A549 (cell line): ENCODE measurements around the gene PPP5C. TPM values are rescaled to one million over a fixed set of nuclear protein-coding genes. Genes with fewer than 3 reads are reported as not detected.
A peak's percentile ranks its signal among the peaks of the same experiment; 100 is the strongest.

ENCODE experiments used
- ATAC-seq, 2 experiments: fragments of 200-7000 bp in 1 of 2; fragments of >200 bp in 1 of 2; cut with Nextera tagmentation in 1 of 2; cut with Tn5 transposase in 1 of 2; 3 replicates each; pipeline versions ENCODE4 v1.8.0 to v1.9.1; 2018 to 2020; ENCODE audit warnings: mild to moderate bottlenecking in 1 of 2, moderate library complexity in 1 of 2
- CTCF ChIA-PET: fragments of 300-600 bp; sonication (Branson Sonifier 250); formaldehyde crosslinking; extraction: SDS; loops from one replicate; lab custom pipeline; 2021; ENCODE audit warnings: antibody characterized with exemption, inconsistent platforms; lab: Yijun Ruan, JAX
- POLR2A ChIA-PET: fragments of 350-600 bp; formaldehyde crosslinking; extraction: SDS; loops from one replicate; lab custom pipeline; 2021; ENCODE audit warnings: antibody characterized with exemption, inconsistent platforms; lab: Yijun Ruan, JAX
- DNase-seq, 2 experiments: peaks; one replicate each; pipeline versions ENCODE4 v3.0.0 to v3.0.0-alpha.2; 2011 to 2016; ENCODE audit warnings: low read depth in 1 of 2, low spot score in 1 of 2
- FAIRE-seq: peaks from 2 replicates; lab custom pipeline; 2011; peaks lifted over from hg19 to GRCh38; lab: Jason Lieb, UNC
- H3K27ac ChIP-seq, 2 experiments: fragments of >200 bp; sonication (Bioruptor Twin); formaldehyde crosslinking; 3 replicates each; pipeline ENCODE4 v1.5.1; 2016 to 2017
- H3K4me1 ChIP-seq: fragments of >200 bp; sonication (Bioruptor Twin); formaldehyde crosslinking; 3 replicates; pipeline ENCODE4 v1.6.1; 2016
- H3K4me2 ChIP-seq: fragments of >200 bp; sonication (Bioruptor Twin); formaldehyde crosslinking; 3 replicates; pipeline ENCODE4 v1.6.1; 2016
- H3K4me3 ChIP-seq: fragments of >200 bp; sonication (Bioruptor Twin); formaldehyde crosslinking; 3 replicates; pipeline ENCODE4 v1.5.1; 2016
- H3K9me3 ChIP-seq: fragments of >200 bp; sonication (Bioruptor Twin); formaldehyde crosslinking; 3 replicates; pipeline ENCODE4 v1.6.1; 2016
- CBX8 ChIP-seq: fragments of 200-600 bp; sonication (generic); IDR thresholded peaks from 2 replicates; pipeline ENCODE4 v1.6.1; 2016
- CEBPB ChIP-seq, 2 experiments: fragments of >200 bp in 1 of 2; sonication (Bioruptor Twin) in 1 of 2; formaldehyde crosslinking in 1 of 2; IDR thresholded peaks; 2 replicates each; pipeline ENCODE4 v1.6.1; 2012 to 2016
- CHD2 ChIP-seq: fragments of 150-350 bp; IDR thresholded peaks from 2 replicates; pipeline ENCODE4 v1.6.1; 2014; ENCODE audit warnings: low read length; ENCODE audit not compliant: partially characterized antibody
- EHF ChIP-seq: fragments of 250-450 bp; sonication (Bioruptor Pico); IDR thresholded peaks from 2 replicates; pipeline ENCODE4 v1.5.0; 2020; ENCODE audit warnings: mild to moderate bottlenecking
- EHMT2 ChIP-seq: fragments of 200-600 bp; sonication (generic); IDR thresholded peaks from 2 replicates; pipeline ENCODE4 v1.6.1; 2016; ENCODE audit warnings: antibody characterized with exemption, low read depth, mild to moderate bottlenecking, moderate library complexity
- EP300 ChIP-seq, 2 experiments: fragments of >200 bp; sonication (Bioruptor Twin); formaldehyde crosslinking; IDR thresholded peaks; 2 replicates in 1 of 2; 3 replicates in 1 of 2; pipeline ENCODE4 v1.6.1; 2016 to 2017
- FOSB ChIP-seq: fragments of 250-450 bp; sonication (Bioruptor Pico); IDR thresholded peaks from 2 replicates; pipeline ENCODE4 v1.5.0; 2020; ENCODE audit warnings: mild to moderate bottlenecking, moderate library complexity
- FOXS1 ChIP-seq: fragments of 250-450 bp; sonication (Bioruptor Pico); IDR thresholded peaks from 2 replicates; pipeline ENCODE4 v1.5.0; 2020; ENCODE audit warnings: mild to moderate bottlenecking, moderate library complexity
- HOXA7 ChIP-seq: fragments of 250-450 bp; sonication (Bioruptor Pico); IDR thresholded peaks from 2 replicates; pipeline ENCODE4 v1.5.0; 2020; ENCODE audit warnings: mild to moderate bottlenecking, moderate library complexity
- HOXB13 ChIP-seq: fragments of 250-450 bp; sonication (Bioruptor Pico); IDR thresholded peaks from 2 replicates; pipeline ENCODE4 v1.5.0; 2020; ENCODE audit warnings: low read depth, mild to moderate bottlenecking, moderate library complexity
- HOXB5 ChIP-seq: fragments of 250-450 bp; sonication (Bioruptor Pico); IDR thresholded peaks from 2 replicates; pipeline ENCODE4 v1.5.0; 2020; ENCODE audit warnings: mild to moderate bottlenecking, moderate library complexity
- JUN ChIP-seq, 2 experiments: fragments of >200 bp; sonication (Bioruptor Twin); formaldehyde crosslinking; IDR thresholded peaks; 2 replicates in 1 of 2; 3 replicates in 1 of 2; pipeline ENCODE4 v1.6.1; 2016 to 2017
- KDM5A ChIP-seq: fragments of 200-600 bp; sonication (generic); IDR thresholded peaks from 2 replicates; pipeline ENCODE4 v1.6.1; 2016; ENCODE audit warnings: antibody characterized with exemption, mild to moderate bottlenecking
- MAFK ChIP-seq: fragments of 450-650 bp; IDR thresholded peaks from 2 replicates; pipeline ENCODE4 v1.6.1; 2014; ENCODE audit not compliant: partially characterized antibody
- NR3C1 ChIP-seq: fragments of >200 bp; sonication (Bioruptor Twin); formaldehyde crosslinking; IDR thresholded peaks from 3 replicates; pipeline ENCODE4 v1.6.1; 2017
- PHF8 ChIP-seq: fragments of 200-600 bp; sonication (generic); IDR thresholded peaks from 2 replicates; pipeline ENCODE4 v1.6.1; 2016; ENCODE audit warnings: low read depth, mild to moderate bottlenecking, antibody characterized with exemption, moderate library complexity, borderline replicate concordance
- POLR2A ChIP-seq: IDR thresholded peaks from 2 replicates; pipeline ENCODE4 v1.6.1; 2012; ENCODE audit warnings: mild to moderate bottlenecking, low read length
- RAD21 ChIP-seq, 2 experiments: fragments of >200 bp in 1 of 2; sonication (Bioruptor Twin) in 1 of 2; formaldehyde crosslinking in 1 of 2; IDR thresholded peaks in 1 of 2; conservative IDR thresholded peaks in 1 of 2; 2 replicates in 1 of 2; 3 replicates in 1 of 2; pipeline ENCODE4 v1.6.1; 2012 to 2018; ENCODE audit warnings: inconsistent platforms in 1 of 2
- RCOR1 ChIP-seq: fragments of 150-350 bp; IDR thresholded peaks from 2 replicates; pipeline ENCODE4 v1.6.1; 2014; ENCODE audit warnings: antibody characterized with exemption, low read length, low read depth
- SMC3 ChIP-seq: fragments of >200 bp; sonication (Bioruptor Twin); formaldehyde crosslinking; IDR thresholded peaks from 3 replicates; pipeline ENCODE4 v1.6.1; 2018; ENCODE audit warnings: inconsistent platforms
- TFCP2L1 ChIP-seq: fragments of 250-450 bp; sonication (Bioruptor Pico); IDR thresholded peaks from 2 replicates; pipeline ENCODE4 v1.5.0; 2021; ENCODE audit warnings: mild to moderate bottlenecking
- TP53 ChIP-seq: fragments of 250-450 bp; sonication (Bioruptor Pico); IDR thresholded peaks from 2 replicates; pipeline ENCODE4 v1.5.0; 2021; ENCODE audit warnings: mild to moderate bottlenecking, moderate library complexity
- WGBS: methylation state at CpG from one replicate; pipeline ENCODE4 v1.1.6; 2017; ENCODE audit errors: missing lambda C conversion rate; 5-methylcytosine and 5-hydroxymethylcytosine counted together
- polyA minus RNA-seq: library from RNA; depleted of rRNA, polyadenylated mRNA; stranded (reverse); fragments of >200 nt; gene quantifications from 2 replicates; pipeline ENCODE4 v1.2.3, GENCODE V29; 2011; rRNA and poly(A)+ RNA removed
- polyA plus RNA-seq, 4 experiments: library from polyadenylated mRNA; depleted of rRNA in 3 of 4; stranded (reverse); fragments of >200 nt; fragmentation: RNase III in 1 of 4; extraction: RNeasy Plus Mini Kit Qiagen cat#74134 plus additional on column Dnase treatment in 1 of 4; gene quantifications; 2 replicates in 3 of 4; 3 replicates in 1 of 4; pipeline ENCODE4 v1.2.3, GENCODE V29; 2011 to 2017
- TF ChIP-seq, protein P1 (sequence below): IDR thresholded peaks from 2 replicates; pipeline ENCODE4 v1.6.1; 2012
- TF ChIP-seq, protein P2 (sequence below): fragments of 200-600 bp; sonication (generic); IDR thresholded peaks from 2 replicates; pipeline ENCODE4 v1.6.1; 2016; ENCODE audit warnings: antibody characterized with exemption, mild to moderate bottlenecking, moderate library complexity
- TF ChIP-seq, protein P3 (sequence below): fragments of >200 bp; sonication (Bioruptor Twin); formaldehyde crosslinking; IDR thresholded peaks from 3 replicates; pipeline ENCODE4 v1.6.1; 2016
- TF ChIP-seq, protein P4 (sequence below): fragments of 250-450 bp; sonication (Bioruptor Pico); IDR thresholded peaks from 2 replicates; pipeline ENCODE4 v1.5.0; 2020; ENCODE audit warnings: low read depth, mild to moderate bottlenecking, moderate library complexity
- TF ChIP-seq, protein P5 (sequence below): fragments of >200 bp; sonication (Bioruptor Twin); formaldehyde crosslinking; IDR thresholded peaks from 3 replicates; pipeline ENCODE4 v1.5.1; 2016
- TF ChIP-seq, protein P6 (sequence below): IDR thresholded peaks from 2 replicates; pipeline ENCODE4 v1.6.1; 2012

PPP5C gene, protein sequence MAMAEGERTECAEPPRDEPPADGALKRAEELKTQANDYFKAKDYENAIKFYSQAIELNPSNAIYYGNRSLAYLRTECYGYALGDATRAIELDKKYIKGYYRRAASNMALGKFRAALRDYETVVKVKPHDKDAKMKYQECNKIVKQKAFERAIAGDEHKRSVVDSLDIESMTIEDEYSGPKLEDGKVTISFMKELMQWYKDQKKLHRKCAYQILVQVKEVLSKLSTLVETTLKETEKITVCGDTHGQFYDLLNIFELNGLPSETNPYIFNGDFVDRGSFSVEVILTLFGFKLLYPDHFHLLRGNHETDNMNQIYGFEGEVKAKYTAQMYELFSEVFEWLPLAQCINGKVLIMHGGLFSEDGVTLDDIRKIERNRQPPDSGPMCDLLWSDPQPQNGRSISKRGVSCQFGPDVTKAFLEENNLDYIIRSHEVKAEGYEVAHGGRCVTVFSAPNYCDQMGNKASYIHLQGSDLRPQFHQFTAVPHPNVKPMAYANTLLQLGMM
- polyA plus RNA-seq (2011; rRNA removed) (107 and 126 TPM in 2 replicates), polyA plus RNA-seq (2017; fragmentation: RNase III; extraction: RNeasy Plus Mini Kit Qiagen cat#74134 plus additional on column Dnase treatment) (93.5 to 99.8 TPM (median 94.2 TPM) in 3 replicates), polyA minus RNA-seq (118 and 135 TPM in 2 replicates)
- 209 and 213 TPM in 2 replicates for polyA plus RNA-seq (2012; cell fraction: cytosol; rRNA removed)
- polyA plus RNA-seq (2012; cell fraction: nucleus; rRNA removed): 445 and 456 TPM in 2 replicates

DNA sequence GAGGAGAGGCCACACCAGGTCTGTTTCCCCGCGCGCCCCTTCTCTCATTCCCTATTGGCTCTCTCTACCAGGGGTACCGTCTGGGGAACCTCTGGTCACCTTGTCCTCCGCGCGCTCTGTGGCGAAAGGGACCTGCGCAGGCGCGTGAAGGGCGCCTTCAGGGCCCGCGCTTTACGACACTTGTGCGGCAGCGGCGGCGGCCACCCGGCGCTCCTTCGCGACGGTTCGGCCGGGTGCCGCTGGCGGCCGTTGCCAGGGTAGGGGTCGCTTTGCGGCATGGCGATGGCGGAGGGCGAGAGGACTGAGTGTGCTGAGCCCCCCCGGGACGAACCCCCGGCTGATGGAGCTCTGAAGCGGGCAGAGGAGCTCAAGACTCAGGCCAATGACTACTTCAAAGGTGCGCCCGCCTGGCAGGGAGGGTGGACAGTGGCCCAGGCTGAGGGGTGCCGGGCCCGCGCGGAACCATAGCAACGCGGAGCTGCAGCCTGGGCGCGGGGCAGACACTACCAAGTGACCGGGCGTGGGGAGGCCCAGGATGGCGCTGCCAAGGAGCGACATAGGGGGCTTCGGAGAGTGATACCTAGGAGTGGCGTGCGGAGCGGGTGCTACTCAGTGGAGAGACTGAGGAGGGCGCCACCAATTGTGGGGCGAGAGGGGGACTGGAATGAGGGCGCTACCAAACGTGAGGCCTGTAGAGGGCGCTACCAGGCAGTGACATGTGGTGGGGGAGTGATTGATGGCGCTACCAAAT lies at the start of gene PPP5C:
Gene PPP5C (plus strand): TSS at position 267 of the 751 bp plus-strand sequence. CDS start 10 bp downstream, at position 277.
- Histone ChIP-seq H3K27ac (peak within 1 kb of the TSS; percentile 92 to 97), H3K9me3 (no peaks in the 10 kb centered on the region), H3K4me3 (peak within 1 kb of the TSS; percentile 71), H3K4me1 (peaks cover 44% of the 10 kb centered on the region), H3K4me2 (peak within 1 kb of the TSS; percentile 89)
- WGBS: under 1% methylated on average over 28 of the region's 62 CpGs
- DNase-seq (peak; percentile 98 to 100), FAIRE-seq (peak; percentile 93), ATAC-seq (peak; percentile 88 to 92)
- CTCF ChIA-PET: interaction anchor here (0.6 to 14.1 kb wide), 36 partner anchors 10 to 326 kb away, joined by 3 to 129 read pairs (median 6); no protein-coding TSS in a partner anchor
- POLR2A ChIA-PET: interaction anchor here (0.7 to 1.1 kb wide), 6 partner anchors 9 to 370 kb away, joined by 3 to 4 read pairs (median 3); partner anchors contain the start of gene PRKD2
- TF ChIP-seq MAFK: no peak
- TF ChIP-seq, protein P1, sequence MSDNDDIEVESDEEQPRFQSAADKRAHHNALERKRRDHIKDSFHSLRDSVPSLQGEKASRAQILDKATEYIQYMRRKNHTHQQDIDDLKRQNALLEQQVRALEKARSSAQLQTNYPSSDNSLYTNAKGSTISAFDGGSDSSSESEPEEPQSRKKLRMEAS: peak; percentile 86
- no peak for TF ChIP-seq FOSB
- TF ChIP-seq KDM5A: peak; percentile 76; the same call in 1 of the 2 replicates
- peak; percentile 100 for TF ChIP-seq HOXB5 (CRISPR knock-in tag)
- TF ChIP-seq TP53 (CRISPR knock-in tag): no peak
- TF ChIP-seq CEBPB (IDR thresholded peaks at IDR 0.05): 0 out of 4 replicates have a peak, but pooled peaks of 1 of the 2 experiments have one; percentile 48
- TF ChIP-seq JUN (IDR thresholded peaks at IDR 0.05): peak; percentile 46 to 89; a peak in 4 of 5 replicates
- TF ChIP-seq EP300 (IDR thresholded peaks at IDR 0.05): no peak
- TF ChIP-seq, protein P2, sequence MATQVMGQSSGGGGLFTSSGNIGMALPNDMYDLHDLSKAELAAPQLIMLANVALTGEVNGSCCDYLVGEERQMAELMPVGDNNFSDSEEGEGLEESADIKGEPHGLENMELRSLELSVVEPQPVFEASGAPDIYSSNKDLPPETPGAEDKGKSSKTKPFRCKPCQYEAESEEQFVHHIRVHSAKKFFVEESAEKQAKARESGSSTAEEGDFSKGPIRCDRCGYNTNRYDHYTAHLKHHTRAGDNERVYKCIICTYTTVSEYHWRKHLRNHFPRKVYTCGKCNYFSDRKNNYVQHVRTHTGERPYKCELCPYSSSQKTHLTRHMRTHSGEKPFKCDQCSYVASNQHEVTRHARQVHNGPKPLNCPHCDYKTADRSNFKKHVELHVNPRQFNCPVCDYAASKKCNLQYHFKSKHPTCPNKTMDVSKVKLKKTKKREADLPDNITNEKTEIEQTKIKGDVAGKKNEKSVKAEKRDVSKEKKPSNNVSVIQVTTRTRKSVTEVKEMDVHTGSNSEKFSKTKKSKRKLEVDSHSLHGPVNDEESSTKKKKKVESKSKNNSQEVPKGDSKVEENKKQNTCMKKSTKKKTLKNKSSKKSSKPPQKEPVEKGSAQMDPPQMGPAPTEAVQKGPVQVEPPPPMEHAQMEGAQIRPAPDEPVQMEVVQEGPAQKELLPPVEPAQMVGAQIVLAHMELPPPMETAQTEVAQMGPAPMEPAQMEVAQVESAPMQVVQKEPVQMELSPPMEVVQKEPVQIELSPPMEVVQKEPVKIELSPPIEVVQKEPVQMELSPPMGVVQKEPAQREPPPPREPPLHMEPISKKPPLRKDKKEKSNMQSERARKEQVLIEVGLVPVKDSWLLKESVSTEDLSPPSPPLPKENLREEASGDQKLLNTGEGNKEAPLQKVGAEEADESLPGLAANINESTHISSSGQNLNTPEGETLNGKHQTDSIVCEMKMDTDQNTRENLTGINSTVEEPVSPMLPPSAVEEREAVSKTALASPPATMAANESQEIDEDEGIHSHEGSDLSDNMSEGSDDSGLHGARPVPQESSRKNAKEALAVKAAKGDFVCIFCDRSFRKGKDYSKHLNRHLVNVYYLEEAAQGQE: no peak
- TF ChIP-seq, protein P3, sequence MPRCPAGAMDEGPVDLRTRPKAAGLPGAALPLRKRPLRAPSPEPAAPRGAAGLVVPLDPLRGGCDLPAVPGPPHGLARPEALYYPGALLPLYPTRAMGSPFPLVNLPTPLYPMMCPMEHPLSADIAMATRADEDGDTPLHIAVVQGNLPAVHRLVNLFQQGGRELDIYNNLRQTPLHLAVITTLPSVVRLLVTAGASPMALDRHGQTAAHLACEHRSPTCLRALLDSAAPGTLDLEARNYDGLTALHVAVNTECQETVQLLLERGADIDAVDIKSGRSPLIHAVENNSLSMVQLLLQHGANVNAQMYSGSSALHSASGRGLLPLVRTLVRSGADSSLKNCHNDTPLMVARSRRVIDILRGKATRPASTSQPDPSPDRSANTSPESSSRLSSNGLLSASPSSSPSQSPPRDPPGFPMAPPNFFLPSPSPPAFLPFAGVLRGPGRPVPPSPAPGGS: peak; percentile 80; the same call in 2 of the 3 replicates
- TF ChIP-seq CHD2: no peak
- TF ChIP-seq HOXA7 (CRISPR knock-in tag): no peak
- TF ChIP-seq TFCP2L1 (CRISPR knock-in tag): no peak
- TF ChIP-seq HOXB13 (CRISPR knock-in tag): no peak
- TF ChIP-seq CBX8: no peak
- TF ChIP-seq EHF (CRISPR knock-in tag): no peak
- no peak for TF ChIP-seq NR3C1
- peak; percentile 53 to 69 for TF ChIP-seq RAD21 (conservative IDR thresholded peaks at IDR 0.05 in 1 of 2, IDR thresholded peaks at IDR 0.05 in 1 of 2)
- peak; percentile 76; the same call in 1 of the 2 replicates for TF ChIP-seq PHF8
- peak; percentile 59; the same call in 2 of the 3 replicates for TF ChIP-seq SMC3
- 0 out of 2 replicates have a peak, but pooled peaks have one; percentile 9 for TF ChIP-seq RCOR1
- TF ChIP-seq, protein P4, sequence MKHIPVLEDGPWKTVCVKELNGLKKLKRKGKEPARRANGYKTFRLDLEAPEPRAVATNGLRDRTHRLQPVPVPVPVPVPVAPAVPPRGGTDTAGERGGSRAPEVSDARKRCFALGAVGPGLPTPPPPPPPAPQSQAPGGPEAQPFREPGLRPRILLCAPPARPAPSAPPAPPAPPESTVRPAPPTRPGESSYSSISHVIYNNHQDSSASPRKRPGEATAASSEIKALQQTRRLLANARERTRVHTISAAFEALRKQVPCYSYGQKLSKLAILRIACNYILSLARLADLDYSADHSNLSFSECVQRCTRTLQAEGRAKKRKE (CRISPR knock-in tag): no peak
- TF ChIP-seq EHMT2: no peak
- peak; percentile 80 for TF ChIP-seq POLR2A
- no peak for TF ChIP-seq FOXS1
- TF ChIP-seq, protein P5, sequence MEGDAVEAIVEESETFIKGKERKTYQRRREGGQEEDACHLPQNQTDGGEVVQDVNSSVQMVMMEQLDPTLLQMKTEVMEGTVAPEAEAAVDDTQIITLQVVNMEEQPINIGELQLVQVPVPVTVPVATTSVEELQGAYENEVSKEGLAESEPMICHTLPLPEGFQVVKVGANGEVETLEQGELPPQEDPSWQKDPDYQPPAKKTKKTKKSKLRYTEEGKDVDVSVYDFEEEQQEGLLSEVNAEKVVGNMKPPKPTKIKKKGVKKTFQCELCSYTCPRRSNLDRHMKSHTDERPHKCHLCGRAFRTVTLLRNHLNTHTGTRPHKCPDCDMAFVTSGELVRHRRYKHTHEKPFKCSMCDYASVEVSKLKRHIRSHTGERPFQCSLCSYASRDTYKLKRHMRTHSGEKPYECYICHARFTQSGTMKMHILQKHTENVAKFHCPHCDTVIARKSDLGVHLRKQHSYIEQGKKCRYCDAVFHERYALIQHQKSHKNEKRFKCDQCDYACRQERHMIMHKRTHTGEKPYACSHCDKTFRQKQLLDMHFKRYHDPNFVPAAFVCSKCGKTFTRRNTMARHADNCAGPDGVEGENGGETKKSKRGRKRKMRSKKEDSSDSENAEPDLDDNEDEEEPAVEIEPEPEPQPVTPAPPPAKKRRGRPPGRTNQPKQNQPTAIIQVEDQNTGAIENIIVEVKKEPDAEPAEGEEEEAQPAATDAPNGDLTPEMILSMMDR: peak; percentile 96
- TF ChIP-seq, protein P6, sequence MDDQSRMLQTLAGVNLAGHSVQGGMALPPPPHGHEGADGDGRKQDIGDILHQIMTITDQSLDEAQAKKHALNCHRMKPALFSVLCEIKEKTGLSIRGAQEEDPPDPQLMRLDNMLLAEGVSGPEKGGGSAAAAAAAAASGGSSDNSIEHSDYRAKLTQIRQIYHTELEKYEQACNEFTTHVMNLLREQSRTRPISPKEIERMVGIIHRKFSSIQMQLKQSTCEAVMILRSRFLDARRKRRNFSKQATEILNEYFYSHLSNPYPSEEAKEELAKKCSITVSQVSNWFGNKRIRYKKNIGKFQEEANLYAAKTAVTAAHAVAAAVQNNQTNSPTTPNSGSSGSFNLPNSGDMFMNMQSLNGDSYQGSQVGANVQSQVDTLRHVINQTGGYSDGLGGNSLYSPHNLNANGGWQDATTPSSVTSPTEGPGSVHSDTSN: 0 out of 2 replicates have a peak, but pooled peaks have one; percentile 77
